HCT116 (cell line): ENCODE results near the gene INKA1. TPM values are rescaled to one million over a fixed set of nuclear protein-coding genes. Genes with fewer than 3 reads are reported as not detected.

Experiments
- ATAC-seq: fragments of 200-7000 bp; cut with Tn5 transposase; 2 replicates; pipeline ENCODE4 v1.9.1; 2020; ENCODE audit warnings: mild to moderate bottlenecking, moderate library complexity
- BruUV-seq: library from RNA; stranded (reverse); fragments of 400-500 nt; replicated peaks from 2 replicates; lab custom pipeline; 2021; lab: Mats Ljungman, UMichigan
- CTCF ChIA-PET: fragments of 300-600 bp; sonication (Branson Sonifier 250); formaldehyde crosslinking; loops from one replicate; lab custom pipeline; 2021; ENCODE audit warnings: antibody characterized with exemption; lab: Charles Lee
- POLR2A ChIA-PET: fragments of 300-600, 350-600 bp; sonication (Branson Sonifier 250); formaldehyde crosslinking; loops from one replicate; lab custom pipeline; 2021; ENCODE audit warnings: antibody characterized with exemption; lab: Charles Lee
- RAD21 ChIA-PET, 2 experiments: fragments of 300-600 bp; sonication (Branson Sonifier 250); formaldehyde crosslinking; loops; one replicate each; lab custom pipeline; 2023; ENCODE audit warnings: low total read pairs in 2 of 2; ENCODE audit not compliant: uncharacterized antibody in 2 of 2, unreplicated experiment in 2 of 2, low non-redundant PET in 1 of 2; lab: Charles Lee
- DNase-seq: peaks from one replicate; pipeline ENCODE4 v3.0.0-alpha.2; 2010; ENCODE audit warnings: low read depth, low spot score
- H2AFZ ChIP-seq: fragments of 200-600 bp; shearing (Covaris generic), sonication (generic); 2 replicates; pipeline ENCODE4 v1.6.1; 2017; ENCODE audit warnings: low read depth, mixed run types, mixed read lengths, antibody characterized with exemption, low read length; ENCODE audit not compliant: poor library complexity, severe bottlenecking
- H3K27ac ChIP-seq: 2 replicates; pipeline ENCODE4 v1.5.1; 2012; ENCODE audit warnings: low read depth, low read length
- H3K27me3 ChIP-seq: fragments of 200-600 bp; sonication (generic); 2 replicates; pipeline ENCODE4 v1.6.1; 2016; ENCODE audit warnings: mixed run types, low read length, mixed read lengths; ENCODE audit not compliant: insufficient read depth
- H3K36me3 ChIP-seq, 2 experiments: fragments of 200-500 bp in 1 of 2; fragments of 200-600 bp in 1 of 2; sonication (Bioruptor generic) in 1 of 2; sonication (generic) in 1 of 2; 2 replicates each; pipeline versions ENCODE4 v1.5.1 to v1.6.1; 2014 to 2016; ENCODE audit warnings: low read length in 2 of 2, inconsistent platforms in 1 of 2, mixed read lengths in 1 of 2, mixed run types in 1 of 2; ENCODE audit not compliant: insufficient read depth in 2 of 2, control insufficient read depth in 1 of 2
- H3K4me1 ChIP-seq, 2 experiments: fragments of 200-600 bp in 1 of 2; sonication (generic) in 1 of 2; 2 replicates each; pipeline versions ENCODE4 v1.5.1 to v1.6.1; 2012 to 2017; ENCODE audit warnings: low read length in 2 of 2, inconsistent platforms in 1 of 2, mild to moderate bottlenecking in 1 of 2, mixed read lengths in 1 of 2, mixed run types in 1 of 2, moderate library complexity in 1 of 2; ENCODE audit not compliant: insufficient read depth in 2 of 2, control insufficient read depth in 1 of 2
- H3K4me2 ChIP-seq: fragments of 200-600 bp; sonication (generic); 2 replicates; pipeline ENCODE4 v1.6.1; 2017; ENCODE audit warnings: mixed run types, low read length, mixed read lengths
- H3K4me3 ChIP-seq, 2 experiments: fragments of 200-600 bp in 1 of 2; sonication (generic) in 1 of 2; replicated peaks in 1 of 2; 2 replicates each; pipeline ENCODE4 v1.5.1; 2011 to 2016; ENCODE audit warnings: low read length in 2 of 2, control low read depth in 1 of 2, low read depth in 1 of 2, mild to moderate bottlenecking in 1 of 2, mixed read lengths in 1 of 2, mixed run types in 1 of 2
- H3K79me2 ChIP-seq: fragments of 200-600 bp; sonication (generic); 2 replicates; pipeline ENCODE4 v1.6.1; 2017; ENCODE audit warnings: mild to moderate bottlenecking, mixed run types, low read length, moderate library complexity, mixed read lengths; ENCODE audit not compliant: insufficient read depth
- H3K9ac ChIP-seq: fragments of 200-600 bp; sonication (generic); 2 replicates; pipeline ENCODE4 v1.6.1; 2016; ENCODE audit warnings: low read length, mixed read lengths
- H3K9me2 ChIP-seq: fragments of 200-600 bp; sonication (generic), shearing (Covaris generic); 2 replicates; pipeline ENCODE4 v1.6.1; 2017; ENCODE audit warnings: mixed run types, mild to moderate bottlenecking, moderate library complexity; ENCODE audit not compliant: insufficient read depth
- H3K9me3 ChIP-seq, 2 experiments: fragments of 200-500 bp in 1 of 2; fragments of 200-600 bp in 1 of 2; sonication (Bioruptor generic) in 1 of 2; sonication (generic) in 1 of 2; 2 replicates each; pipeline ENCODE4 v1.6.1; 2014 to 2017; ENCODE audit warnings: low read length in 2 of 2, mixed read lengths in 2 of 2, inconsistent platforms in 1 of 2, low read depth in 1 of 2, mild to moderate bottlenecking in 1 of 2, mixed run types in 1 of 2, moderate library complexity in 1 of 2; ENCODE audit not compliant: control insufficient read depth in 1 of 2, insufficient read depth in 1 of 2
- H4K20me1 ChIP-seq: fragments of 200-600 bp; sonication (generic), shearing (Covaris generic); 2 replicates; pipeline ENCODE4 v1.6.1; 2017; ENCODE audit warnings: mixed run types, mild to moderate bottlenecking, moderate library complexity; ENCODE audit not compliant: insufficient read depth
- CBX3 ChIP-seq: IDR thresholded peaks from 2 replicates; pipeline ENCODE4 v1.6.1; 2012; ENCODE audit warnings: low read depth
- CEBPB ChIP-seq: IDR thresholded peaks from 2 replicates; pipeline ENCODE4 v1.6.1; 2012; ENCODE audit warnings: low read depth
- CTCF ChIP-seq, 3 experiments: fragments of 200-600 bp in 1 of 3; sonication (generic) in 1 of 3; IDR thresholded peaks in 2 of 3; conservative IDR thresholded peaks in 1 of 3; 2 replicates each; pipeline ENCODE4 v1.5.1; 2012 to 2017; ENCODE audit warnings: low read depth in 2 of 3, low read length in 2 of 3, antibody characterized with exemption in 1 of 3, borderline replicate concordance in 1 of 3, control low read depth in 1 of 3, mild to moderate bottlenecking in 1 of 3, mixed read lengths in 1 of 3, mixed run types in 1 of 3, moderate library complexity in 1 of 3; ENCODE audit not compliant: insufficient read depth in 1 of 3
- EZH2phosphoT487 ChIP-seq: fragments of 200-600 bp; IDR thresholded peaks from 2 replicates; pipeline ENCODE4 v1.6.1; 2018; ENCODE audit warnings: antibody characterized with exemption, borderline replicate concordance
- JUND ChIP-seq: IDR thresholded peaks from 2 replicates; pipeline ENCODE4 v1.6.1; 2012
- POLR2AphosphoS5 ChIP-seq: IDR thresholded peaks from 2 replicates; pipeline ENCODE4 v1.6.1; 2011; ENCODE audit warnings: mild to moderate bottlenecking, low read depth, low read length, moderate library complexity
- RAD21 ChIP-seq: IDR thresholded peaks from 2 replicates; pipeline ENCODE4 v1.6.1; 2012; ENCODE audit warnings: low read depth, mild to moderate bottlenecking
- REST ChIP-seq: IDR thresholded peaks from 2 replicates; pipeline ENCODE4 v1.6.1; 2012; ENCODE audit warnings: low read depth
- SP1 ChIP-seq: IDR thresholded peaks from 2 replicates; pipeline ENCODE4 v1.6.1; 2012; ENCODE audit warnings: low read depth
- TCF7L2 ChIP-seq: IDR thresholded peaks from 2 replicates; pipeline ENCODE4 v1.7.0; 2011; ENCODE audit warnings: borderline replicate concordance, inconsistent platforms; ENCODE audit not compliant: insufficient read depth, insufficient read length; ENCODE audit errors: extremely low read depth
- YY1 ChIP-seq: IDR thresholded peaks from 2 replicates; pipeline ENCODE4 v1.6.1; 2011; ENCODE audit warnings: low read length, low read depth, moderate library complexity, mild to moderate bottlenecking; ENCODE audit not compliant: insufficient replicate concordance; ENCODE audit errors: extremely low read depth
- ZBTB33 ChIP-seq: IDR thresholded peaks from 2 replicates; pipeline ENCODE4 v1.6.1; 2011; ENCODE audit warnings: mild to moderate bottlenecking, low read length, moderate library complexity; ENCODE audit not compliant: insufficient replicate concordance; ENCODE audit errors: extremely low read depth
- ZFX ChIP-seq: fragments of 450-650 bp; IDR thresholded peaks from 2 replicates; pipeline ENCODE4 v1.6.1; 2017
- intact Hi-C: fragments of 100-400 bp; cut with micrococcal nuclease; formaldehyde crosslinking; loops from 2 replicates; pipeline ENCODE4 v1.10.0; 2022
- total RNA-seq: library from RNA; stranded (reverse); gene quantifications from one replicate; pipeline ENCODE4 v1.2.1, GENCODE V29; 2021; ENCODE audit not compliant: unreplicated experiment

Gene INKA1
- total RNA-seq, 1 experiment from 2014 or later, result 1.6 TPM

- TF ChIP-seq JUND, result no peak
- no peak for TF ChIP-seq ZBTB33
- TF ChIP-seq SP1, result no peak
- TF ChIP-seq TCF7L2, result no peak
- no peak for TF ChIP-seq EZH2phosphoT487
- no peak for TF ChIP-seq ZFX
- TF ChIP-seq POLR2AphosphoS5, result no peak
- TF ChIP-seq CBX3, result no peak
- TF ChIP-seq, all 23 proteins: peak for 0
These were observed 3.8 kb downstream of the INKA1 start (continued) for GRCh38 chr3:49806850-49807249.

- no peaks in the 10 kb centered on the region for H3K9me3 ChIP-seq
- H3K9me2 ChIP-seq, result no peaks in the 10 kb centered on the region
- intact Hi-C loops, result no loop called here
- no peak for ATAC-seq
- H3K79me2 ChIP-seq, result no peaks in the 10 kb centered on the region
- H3K4me3 ChIP-seq, result no peak overlapping the region
- peaks cover 2 to 12% of the 10 kb centered on the region in 2 experiments; a peak in 2 of 4 replicates for H3K4me1 ChIP-seq
- DNase-seq, result no peak
- no TSS peak for BruUV-seq
- H3K4me2 ChIP-seq, result no peak overlapping the region
- no peak overlapping the region for H3K27ac ChIP-seq
- H2AFZ ChIP-seq, result no peak overlapping the region
- no peak overlapping the region for H3K9ac ChIP-seq
- H3K27me3 ChIP-seq, result no peaks in the 10 kb centered on the region
- CTCF ChIA-PET, result interaction anchor here (0.6 kb wide), 1 partner anchor 10 kb away, joined by 3 read pairs; no protein-coding TSS in a partner anchor
- no peaks in the 10 kb centered on the region for H3K36me3 ChIP-seq
- RAD21 ChIA-PET, result interaction anchor here in 1 of 2 experiments (0.6 kb wide), 1 partner anchor 70 kb away, joined by 3 read pairs; no protein-coding TSS in a partner anchor
- POLR2A ChIA-PET, result no interaction called here
- H4K20me1 ChIP-seq, result no peaks in the 10 kb centered on the region
- TF ChIP-seq ZFX (no peak), CEBPB (no peak), CBX3 (no peak), RAD21 (no peak), REST (no peak), SP1 (no peak), JUND (no peak), ZBTB33 (no peak), YY1 (no peak), CTCF (IDR thresholded peaks at IDR 0.05 in 2 of 3, conservative IDR thresholded peaks at IDR 0.05 in 1 of 3; ENCODE audit: borderline replicate concordance in 1 of 3, insufficient read depth in 1 of 3, low read depth in 2 of 3, low read length in 2 of 3) (no peak)
These were observed 4.5 kb downstream of the INKA1 start for GRCh38 chr3:49807431-49808114.
